Smooth muscle cell of the brain vasculature (primary cell): ENCODE data around the gene EHMT1.
"Not testable (repeated sequence)": the region's sequence is repeated elsewhere in the genome, so short reads cannot be mapped to it uniquely, and the experiment has no call there.

Experiments used
- DNase-seq: peaks from one replicate; pipeline ENCODE4 v3.0.0-alpha.2; 2012; ENCODE audit warnings: low read depth, low spot score

The EHMT1 gene

GRCh38 chr9:137716694-137717287 is 98.0 kb downstream of the EHMT1 start:
- no peak for DNase-seq

- no peak for DNase-seq
Measured at GRCh38 chr9:137717776-137718327, 99.0 kb downstream of the EHMT1 start.

- no peak for DNase-seq
Measured at GRCh38 chr9:137719194-137719593, 100.4 kb downstream of the EHMT1 start.

- no peak for DNase-seq
Measured at GRCh38 chr9:137720571-137721110, 101.8 kb downstream of the EHMT1 start.

- DNase-seq: no peak
Measured at GRCh38 chr9:137721479-137721878, 102.7 kb downstream of the EHMT1 start.

GRCh38 chr9:137721899-137722298 is 103.1 kb downstream of the EHMT1 start:
- DNase-seq: no peak

- no peak for DNase-seq
Measured at GRCh38 chr9:137722481-137722880, 103.7 kb downstream of the EHMT1 start.

GRCh38 chr9:137723356-137723755 is 104.6 kb downstream of the EHMT1 start:
- not testable (repeated sequence) for DNase-seq

- DNase-seq: no peak
Measured at GRCh38 chr9:137723783-137724445, 105.1 kb downstream of the EHMT1 start.

- DNase-seq: no peak
Measured at GRCh38 chr9:137724818-137725240, 106.0 kb downstream of the EHMT1 start.

- no peak for DNase-seq
Measured at GRCh38 chr9:137725598-137725997, 106.8 kb downstream of the EHMT1 start.

GRCh38 chr9:137726336-137726735 is 107.5 kb downstream of the EHMT1 start:
- not testable (repeated sequence) for DNase-seq

- no peak for DNase-seq
Measured at GRCh38 chr9:137726764-137727163, 108.0 kb downstream of the EHMT1 start.

- DNase-seq: no peak
Measured at GRCh38 chr9:137727716-137728115, 108.9 kb downstream of the EHMT1 start.

- no peak for DNase-seq
Measured at GRCh38 chr9:137728444-137729311, 109.9 kb downstream of the EHMT1 start.

- DNase-seq: no peak
Measured at GRCh38 chr9:137731216-137731946, 112.6 kb downstream of the EHMT1 start.

- no peak for DNase-seq
Measured at GRCh38 chr9:137731947-137732813, 113.4 kb downstream of the EHMT1 start.

- no peak for DNase-seq
Measured at GRCh38 chr9:137733429-137733828, 114.6 kb downstream of the EHMT1 start.

GRCh38 chr9:137734181-137734580 is 115.4 kb downstream of the EHMT1 start:
- DNase-seq: no peak

GRCh38 chr9:137738182-137738696 is 119.4 kb downstream of the EHMT1 start:
- not testable (repeated sequence) for DNase-seq
